DMS153 (cell line): ENCODE measurements around the gene SH2D6.
A peak's percentile ranks its signal among the peaks of the same experiment; 100 is the strongest.

Source experiments
- DNase-seq: peaks from one replicate; lab custom pipeline; 2025; lab: John Stamatoyannopoulos, UW

The SH2D6 gene

GRCh38 chr2:85440729-85441128 is 22.2 kb downstream of the SH2D6 start:
- no peak for DNase-seq

GRCh38 chr2:85441864-85442263 is 23.4 kb downstream of the SH2D6 start:
- no peak for DNase-seq

- no peak for DNase-seq
Measured at GRCh38 chr2:85444629-85445172, 26.2 kb downstream of the SH2D6 start.

GRCh38 chr2:85445316-85446295 is 27.1 kb downstream of the SH2D6 start:
- DNase-seq: peak; percentile 25

DNA sequence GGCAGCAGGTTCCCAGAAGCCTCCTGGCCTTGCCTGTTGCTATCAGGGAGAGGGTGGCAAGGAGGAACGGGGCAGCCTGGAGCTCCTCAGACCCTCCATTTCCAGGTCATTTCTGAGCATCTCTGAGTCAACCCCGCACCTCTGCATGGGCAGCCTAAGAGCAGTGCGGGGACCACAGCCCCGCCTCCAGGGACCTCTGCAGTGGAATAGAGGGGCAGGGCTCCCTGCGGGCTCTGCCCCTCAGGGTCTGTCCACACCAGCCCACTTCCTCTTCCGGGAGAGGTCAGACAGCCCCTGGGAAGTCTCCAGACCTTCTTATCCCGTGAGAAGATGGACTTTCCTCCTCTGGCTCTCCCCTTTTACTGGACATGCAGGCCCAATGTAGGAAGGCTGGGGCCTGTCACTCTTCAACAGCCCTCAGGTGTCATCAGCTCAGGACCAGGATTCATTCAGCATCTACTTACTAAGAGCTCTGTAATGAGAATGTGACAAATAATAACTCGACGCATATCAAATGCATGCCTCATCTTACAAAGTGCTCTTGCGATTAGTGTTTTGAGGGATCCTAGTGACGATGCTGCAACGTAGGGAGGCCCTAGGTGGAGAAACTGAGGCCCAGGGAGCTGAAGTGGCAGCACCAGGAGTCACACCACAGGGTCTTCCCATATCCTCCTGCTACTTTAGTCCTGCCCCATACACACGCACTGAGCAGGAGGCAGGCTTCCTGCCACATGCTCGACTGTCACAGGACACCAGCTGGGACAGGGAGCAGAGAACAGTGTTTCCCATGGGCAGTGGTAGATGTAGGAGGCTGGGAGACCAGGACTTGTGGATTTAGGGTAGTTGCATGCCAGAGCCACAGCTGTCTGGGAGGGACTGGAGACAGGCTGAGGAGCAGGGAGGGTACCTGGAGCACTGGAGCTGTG is 28.0 kb downstream of the SH2D6 start:
- no peak for DNase-seq

DNA sequence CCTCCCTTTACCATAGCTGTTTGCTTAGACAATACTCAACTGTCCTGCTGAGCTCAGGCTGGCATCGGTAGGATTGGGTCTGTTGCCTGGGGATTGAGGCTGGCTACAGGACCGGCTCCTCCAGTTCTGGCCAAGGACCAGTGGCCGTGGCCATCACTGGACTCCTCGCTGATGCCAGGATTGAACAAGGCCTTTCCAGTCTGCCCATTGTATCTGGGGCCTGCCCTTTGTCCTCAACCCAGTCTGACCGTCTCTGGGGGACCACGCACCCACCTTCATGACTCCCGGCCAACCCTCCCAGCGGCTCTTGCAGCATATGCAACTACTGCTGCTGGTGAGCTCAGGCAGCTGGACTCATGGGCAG is 28.7 kb downstream of the SH2D6 start:
- DNase-seq: no peak

- DNase-seq: no peak
Measured at GRCh38 chr2:85448461-85449213, 30.1 kb downstream of the SH2D6 start.

DNA sequence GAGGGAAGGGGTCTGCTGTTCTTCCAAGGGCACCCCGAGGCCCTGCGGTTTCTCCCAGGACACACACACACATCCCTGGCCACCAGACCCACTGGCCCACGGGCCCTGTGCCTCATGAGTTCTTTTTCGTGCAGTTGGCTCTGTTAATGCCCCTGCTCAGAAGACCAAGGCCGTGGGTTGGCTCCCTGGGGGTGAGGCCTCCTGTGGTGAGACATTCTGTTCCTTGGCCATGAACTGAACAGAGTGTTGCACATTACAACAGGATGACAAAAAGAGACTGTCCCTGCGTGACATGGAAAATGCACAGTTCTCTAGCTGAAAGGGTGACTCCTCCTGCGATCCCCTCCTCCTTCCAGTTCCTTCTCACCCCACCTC is 30.7 kb downstream of the SH2D6 start:
- no peak for DNase-seq

GRCh38 chr2:85452237-85452636 is 33.7 kb downstream of the SH2D6 start:
- DNase-seq: no peak

- no peak for DNase-seq
Measured at GRCh38 chr2:85453571-85453970, 35.1 kb downstream of the SH2D6 start.

- DNase-seq: no peak
Measured at GRCh38 chr2:85455552-85456090, 37.1 kb downstream of the SH2D6 start.

GRCh38 chr2:85457043-85457442 is 38.5 kb downstream of the SH2D6 start:
- DNase-seq: no peak

- DNase-seq: peak; percentile 57
Measured at GRCh38 chr2:85457877-85458316, 39.4 kb downstream of the SH2D6 start.

DNA sequence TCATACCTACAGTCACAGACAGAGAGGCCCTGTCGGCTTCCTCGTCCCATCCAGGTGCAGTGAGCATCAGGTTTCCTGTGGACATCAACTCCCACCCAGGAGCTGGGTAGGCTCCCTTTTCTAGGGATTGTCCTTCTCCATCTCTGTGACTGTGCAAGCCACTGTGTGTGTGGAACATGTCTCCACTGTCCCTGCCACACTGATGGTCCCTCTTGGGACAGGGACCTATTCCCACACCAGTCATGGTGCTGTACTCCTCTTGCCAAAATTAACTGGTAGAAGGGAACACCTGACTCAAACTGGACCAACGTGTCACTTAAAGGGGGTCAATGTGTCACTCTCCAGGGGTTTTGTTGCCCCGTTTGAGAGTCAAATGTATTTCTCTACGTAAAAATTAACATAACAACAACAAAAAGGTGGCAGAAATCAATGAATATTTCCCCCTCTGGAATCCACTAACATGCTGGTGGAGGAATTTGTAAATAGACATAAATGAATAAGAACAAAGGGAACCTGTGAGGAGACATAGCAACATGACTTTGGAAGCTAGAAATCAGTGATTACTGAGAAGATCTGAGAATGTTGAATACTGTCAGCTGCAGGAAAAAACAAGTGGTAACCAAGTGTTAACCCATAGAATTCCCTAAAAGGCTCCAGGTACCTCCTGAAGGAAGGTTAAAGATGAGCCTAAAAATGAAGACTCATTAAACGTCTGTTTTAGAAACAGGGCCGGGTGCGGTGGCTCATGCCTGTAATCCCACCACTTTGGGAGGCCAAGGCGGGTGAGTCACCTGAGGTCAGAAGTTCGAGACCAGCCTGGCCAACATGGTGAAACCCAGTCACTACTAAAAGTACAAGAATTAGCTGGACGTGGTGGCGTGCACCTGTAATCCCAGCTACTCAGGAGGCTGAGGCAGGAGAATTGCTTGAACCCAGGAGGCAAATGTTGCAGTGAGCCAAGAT is 40.4 kb downstream of the SH2D6 start:
- no peak for DNase-seq

DNA sequence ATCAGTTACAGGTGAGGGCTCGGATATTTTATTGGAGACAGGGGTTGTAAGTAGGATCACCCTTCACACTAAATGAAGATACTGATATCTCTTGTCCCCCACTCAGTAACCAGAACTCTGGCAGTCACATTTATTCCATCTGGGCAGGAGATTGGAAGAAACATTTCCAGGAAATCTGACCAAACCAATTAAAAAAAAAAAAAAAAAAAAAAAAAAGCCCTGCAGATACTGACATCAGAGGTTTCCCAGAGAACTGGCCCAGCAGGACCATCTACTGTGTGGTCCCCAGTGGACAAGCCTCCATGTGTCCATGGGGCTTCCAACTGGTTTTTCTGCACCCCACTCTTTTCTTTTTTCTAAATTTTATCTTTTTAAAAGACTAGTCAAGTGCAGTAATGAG is 41.3 kb downstream of the SH2D6 start:
- DNase-seq: no peak

DNA sequence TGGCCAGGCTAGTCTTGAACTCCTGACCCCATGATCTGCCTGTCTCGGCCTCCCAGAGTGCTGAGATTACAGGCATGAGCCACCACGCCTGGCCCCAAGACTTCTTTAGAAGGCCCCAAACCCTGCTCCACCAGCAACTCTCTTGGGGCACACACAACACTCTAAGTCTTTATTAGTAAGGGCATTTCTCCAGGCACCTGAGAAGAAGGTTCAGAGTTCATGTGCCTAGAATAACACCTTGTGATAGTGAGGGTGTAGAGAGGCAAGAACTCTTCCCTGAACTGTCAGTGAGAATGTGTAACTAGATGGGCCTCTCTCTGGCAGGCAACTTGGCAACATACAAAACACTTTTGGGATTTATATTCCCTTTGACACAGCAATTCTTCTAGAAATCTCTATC is 43.8 kb downstream of the SH2D6 start:
- DNase-seq: no peak

DNA sequence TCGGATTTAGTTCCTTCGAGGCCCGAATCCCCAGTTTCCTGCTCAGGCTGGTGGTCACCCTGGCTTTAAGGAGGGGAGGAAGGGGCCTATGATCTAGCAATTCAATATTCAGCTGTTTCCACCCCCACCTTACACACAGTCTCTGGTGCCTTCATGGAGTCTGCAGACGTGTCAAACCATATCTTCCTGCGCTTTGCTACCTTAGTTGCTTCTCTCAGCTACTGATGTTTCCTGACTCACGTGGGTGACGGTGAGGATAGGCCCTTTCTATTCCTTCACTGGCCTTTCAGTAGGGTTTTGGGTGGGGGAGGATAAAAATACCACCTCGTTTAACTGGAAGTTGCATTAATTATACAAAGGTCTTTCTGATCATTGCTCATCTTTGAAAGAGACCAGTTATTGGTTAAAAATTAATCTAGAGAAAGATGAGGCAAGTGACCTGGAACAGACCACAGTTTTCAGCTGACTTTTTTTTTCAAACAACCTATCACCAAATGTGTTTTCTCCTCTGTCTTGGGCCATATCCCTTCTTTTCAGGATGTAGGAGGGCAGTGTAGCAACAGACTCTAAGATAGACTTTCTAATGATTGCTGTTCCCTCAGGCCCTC is 49.7 kb downstream of the SH2D6 start:
- no peak for DNase-seq

DNA sequence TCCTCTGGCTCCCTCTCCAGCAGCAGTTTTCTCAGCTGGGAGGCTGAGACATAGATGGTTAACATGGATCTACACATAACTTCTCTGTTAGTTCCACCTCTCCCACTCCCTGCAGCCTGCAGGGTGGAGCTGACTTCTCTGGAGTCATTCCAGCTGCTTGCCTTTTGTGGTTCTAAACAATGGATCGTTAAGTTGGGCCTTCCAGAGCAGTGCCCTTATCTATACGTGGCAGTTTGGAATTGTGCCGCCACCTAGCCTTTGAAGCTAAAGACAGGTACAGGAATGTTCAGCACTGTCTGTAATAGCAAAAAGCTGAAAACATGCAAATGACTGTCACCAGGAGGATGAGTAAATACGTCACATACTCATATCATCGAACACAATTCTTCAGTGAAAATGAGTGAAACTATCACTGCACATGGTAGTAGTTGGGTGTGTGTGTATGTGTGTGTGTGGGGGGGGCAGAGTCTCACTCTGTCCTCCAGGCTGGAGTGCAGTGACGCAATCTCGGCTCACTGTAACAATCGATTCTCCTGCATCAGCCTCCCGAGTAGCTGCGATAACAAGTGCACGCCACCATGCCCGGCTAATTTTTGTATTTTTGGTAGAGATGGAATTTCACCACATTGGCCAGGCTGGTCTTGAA is 50.3 kb downstream of the SH2D6 start:
- peak; percentile 39 for DNase-seq
